CD4-positive, alpha-beta T cell (primary cell): Measurements from ENCODE around the gene ITGB3. TPM values are rescaled to one million over a fixed set of nuclear protein-coding genes. Genes with fewer than 3 reads are reported as not detected.

ENCODE experiments used
- ATAC-seq: fragments of 200-7000 bp; cut with Tn5 transposase; one replicate; pipeline ENCODE4 v1.10.0; 2022; ENCODE audit warnings: mild to moderate bottlenecking; ENCODE audit not compliant: poor library complexity
- CTCF ChIA-PET: fragments of 350-600 bp; sonication (Branson Sonifier 250); formaldehyde crosslinking; loops from one replicate; lab custom pipeline; 2021; ENCODE audit warnings: antibody characterized with exemption, inconsistent platforms; lab: Charles Lee
- POLR2A ChIA-PET: fragments of 350-600 bp; sonication (Branson Sonifier 250); formaldehyde crosslinking; loops from one replicate; lab custom pipeline; 2021; ENCODE audit warnings: antibody characterized with exemption, inconsistent platforms; lab: Charles Lee
- DNase-seq, 14 experiments: peaks; one replicate each; pipeline ENCODE4 v3.0.0-alpha.2; 2013 to 2020; ENCODE audit warnings: mixed read lengths in 2 of 14
- H3K27ac ChIP-seq, 2 donors: one replicate each; pipeline versions ENCODE4 v1.5.1 to v1.7.0; 2013; ENCODE audit warnings: low read length in 2 of 2, low read depth in 1 of 2, mild to moderate bottlenecking in 1 of 2
- H3K27me3 ChIP-seq, 2 experiments: 1 replicate in 1 of 2; 2 replicates in 1 of 2; pipeline versions ENCODE4 v1.6.1 to v1.7.0; 2013; ENCODE audit warnings: low read length in 2 of 2, control low read depth in 1 of 2, mild to moderate bottlenecking in 1 of 2, moderate library complexity in 1 of 2; ENCODE audit not compliant: insufficient read depth in 2 of 2, control insufficient read depth in 1 of 2
- H3K36me3 ChIP-seq: one replicate; pipeline ENCODE4 v1.6.1; 2013; ENCODE audit warnings: low read length, control low read depth; ENCODE audit not compliant: insufficient read depth
- H3K4me1 ChIP-seq: one replicate; pipeline ENCODE4 v1.6.1; 2013; ENCODE audit warnings: low read length, control low read depth; ENCODE audit not compliant: insufficient read depth
- H3K4me3 ChIP-seq: one replicate; pipeline ENCODE4 v1.5.1; 2013; ENCODE audit warnings: mild to moderate bottlenecking, low read length, moderate library complexity
- H3K9me3 ChIP-seq, 2 experiments: 1 replicate in 1 of 2; 2 replicates in 1 of 2; pipeline versions ENCODE4 v1.6.1 to v1.7.0; 2013; ENCODE audit warnings: low read length in 2 of 2, mild to moderate bottlenecking in 2 of 2, control low read depth in 1 of 2, moderate library complexity in 1 of 2; ENCODE audit not compliant: control insufficient read depth in 1 of 2, insufficient read depth in 1 of 2
- H3K27ac Mint-ChIP-seq: one replicate; pipeline ENCODE4 v1.8.0; 2020; ENCODE audit warnings: mixed read lengths
- H3K27me3 Mint-ChIP-seq: one replicate; pipeline ENCODE4 v1.8.0; 2021; ENCODE audit warnings: mixed read lengths
- H3K36me3 Mint-ChIP-seq: one replicate; pipeline ENCODE4 v1.8.0; 2021; ENCODE audit warnings: low read depth, mixed read lengths
- H3K4me1 Mint-ChIP-seq: one replicate; pipeline ENCODE4 v1.8.0; 2021; ENCODE audit warnings: low read depth, mixed read lengths
- H3K4me3 Mint-ChIP-seq: one replicate; pipeline ENCODE4 v1.8.0; 2020; ENCODE audit warnings: mild to moderate bottlenecking, mixed read lengths
- H3K9me3 Mint-ChIP-seq: one replicate; pipeline ENCODE4 v1.8.0; 2020; ENCODE audit warnings: mixed read lengths
- CTCF ChIP-seq: fragments of 200-600 bp; IDR thresholded peaks from one replicate; pipeline ENCODE4 v1.8.0; 2022; ENCODE audit warnings: antibody characterized with exemption, mild to moderate bottlenecking
- intact Hi-C, 2 experiments: fragments of 100-400 bp; cut with DNase I in 1 of 2; cut with micrococcal nuclease in 1 of 2; formaldehyde crosslinking; loops; one replicate each; pipeline versions ENCODE4 v1.15.1 to v1.9.0; 2023 to 2025; cut with DNase I, micrococcal nuclease
- total RNA-seq, 174 experiments: library from RNA in 2 of 174; stranded (reverse) in 2 of 174; gene quantifications; one replicate each; pipeline ENCODE4 v1.2.3 and lab custom pipeline; 2021 to 2026

Gene ITGB3
- total RNA-seq, 2 experiments from 2014 or later, result 0.05 TPM; not detected in 1

DNA sequence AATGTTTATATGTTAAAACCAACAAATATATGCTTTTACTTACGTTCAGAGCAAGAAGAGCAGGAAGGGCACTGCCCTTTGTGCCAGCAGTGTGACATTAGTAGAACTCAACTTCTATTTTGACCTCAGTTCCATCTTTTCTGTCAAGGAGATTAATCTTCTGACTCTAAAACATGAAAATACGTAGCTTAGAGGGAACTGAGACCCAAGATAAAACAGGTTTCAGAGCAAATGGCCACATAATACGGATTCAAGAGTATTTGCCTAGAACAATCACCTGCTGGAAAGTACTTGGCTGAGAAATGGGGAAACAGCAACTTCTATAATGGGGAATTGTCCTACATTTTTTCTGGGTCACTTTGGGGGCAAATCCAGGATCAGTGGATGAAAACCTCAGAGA is 22.3 kb upstream of the ITGB3 start:
- intact Hi-C loops, result loop anchor here in 1 of 2 experiments (2.0 kb wide), 1 partner anchor 83 kb away; no protein-coding TSS in a partner anchor
- Histone ChIP-seq H3K27me3 (no peaks in the 10 kb centered on the region), H3K9me3 (no peaks in the 10 kb centered on the region), H3K36me3 (no peaks in the 10 kb centered on the region), H3K4me1 (peaks cover 10% of the 10 kb centered on the region), H3K4me3 (no peak overlapping the region), H3K27ac (no peak overlapping the region)
- no peak for DNase-seq
- no peak for ATAC-seq
- Mint-ChIP-seq H3K4me3 (no peak overlapping the region), H3K27me3 (peaks cover 12% of the 10 kb centered on the region), H3K4me1 (peaks cover 12% of the 10 kb centered on the region), H3K36me3 (no peaks in the 10 kb centered on the region), H3K9me3 (no peaks in the 10 kb centered on the region), H3K27ac (no peak overlapping the region)
- ChIA-PET CTCF (no interaction called here), POLR2A (no interaction called here)
- TF ChIP-seq CTCF, result no peak

- Histone ChIP-seq H3K4me3 (no peak overlapping the region), H3K36me3 (no peaks in the 10 kb centered on the region), H3K9me3 (no peaks in the 10 kb centered on the region), H3K27ac (no peak overlapping the region), H3K27me3 (no peaks in the 10 kb centered on the region), H3K4me1 (peaks cover 10% of the 10 kb centered on the region)
- Mint-ChIP-seq H3K4me1 (peaks cover 12% of the 10 kb centered on the region), H3K36me3 (no peaks in the 10 kb centered on the region), H3K9me3 (no peaks in the 10 kb centered on the region), H3K4me3 (no peak overlapping the region), H3K27me3 (peaks cover 12% of the 10 kb centered on the region), H3K27ac (no peak overlapping the region)
- POLR2A ChIA-PET, result no interaction called here
- CTCF ChIA-PET, result no interaction called here
- TF ChIP-seq CTCF, result no peak
- DNase-seq (no peak), ATAC-seq (no peak)
- intact Hi-C loops, result loop anchor here in 1 of 2 experiments (2.0 kb wide), 1 partner anchor 83 kb away; no protein-coding TSS in a partner anchor
Observed at GRCh38 chr17:47231866-47232265, 21.8 kb upstream of the ITGB3 start.

GRCh38 chr17:47232465-47232864 is 21.2 kb upstream of the ITGB3 start:
- Histone ChIP-seq H3K27ac (no peak overlapping the region), H3K4me1 (peaks cover 10% of the 10 kb centered on the region), H3K27me3 (no peaks in the 10 kb centered on the region), H3K36me3 (no peaks in the 10 kb centered on the region), H3K4me3 (no peak overlapping the region), H3K9me3 (peaks cover 0 to 2% of the 10 kb centered on the region in 2 experiments)
- DNase-seq (no peak), ATAC-seq (no peak)
- Mint-ChIP-seq H3K4me1 (peaks cover 12% of the 10 kb centered on the region), H3K36me3 (no peaks in the 10 kb centered on the region), H3K27me3 (peaks cover 12% of the 10 kb centered on the region), H3K4me3 (no peak overlapping the region), H3K9me3 (no peaks in the 10 kb centered on the region), H3K27ac (no peak overlapping the region)
- CTCF ChIA-PET, result no interaction called here
- POLR2A ChIA-PET, result no interaction called here
- no peak for TF ChIP-seq CTCF
- intact Hi-C loops, result no loop called here
